T47D (cell line): Measurements from ENCODE around the gene PLCG1.
"Not testable (repeated sequence)": the region's sequence is repeated elsewhere in the genome, so short reads cannot be mapped to it uniquely, and the experiment has no call there.

ENCODE experiments used
- DNase-seq, 2 experiments: peaks; one replicate each; pipeline versions ENCODE4 v3.0.0 to v3.0.0-alpha.2; 2011 to 2012; ENCODE audit warnings: low read depth in 1 of 2, low spot score in 1 of 2
- JUND ChIP-seq: IDR thresholded peaks from 2 replicates; pipeline ENCODE4 v1.6.1; 2012; ENCODE audit warnings: low read depth
- in situ Hi-C: cut with HindIII; loops from 2 replicates; pipeline ENCODE4 v1.10.0; 2016; ENCODE audit warnings: low sequenced_read_pairs, low pct_unique_long_range_greater_than_20kb

PLCG1 gene

DNA sequence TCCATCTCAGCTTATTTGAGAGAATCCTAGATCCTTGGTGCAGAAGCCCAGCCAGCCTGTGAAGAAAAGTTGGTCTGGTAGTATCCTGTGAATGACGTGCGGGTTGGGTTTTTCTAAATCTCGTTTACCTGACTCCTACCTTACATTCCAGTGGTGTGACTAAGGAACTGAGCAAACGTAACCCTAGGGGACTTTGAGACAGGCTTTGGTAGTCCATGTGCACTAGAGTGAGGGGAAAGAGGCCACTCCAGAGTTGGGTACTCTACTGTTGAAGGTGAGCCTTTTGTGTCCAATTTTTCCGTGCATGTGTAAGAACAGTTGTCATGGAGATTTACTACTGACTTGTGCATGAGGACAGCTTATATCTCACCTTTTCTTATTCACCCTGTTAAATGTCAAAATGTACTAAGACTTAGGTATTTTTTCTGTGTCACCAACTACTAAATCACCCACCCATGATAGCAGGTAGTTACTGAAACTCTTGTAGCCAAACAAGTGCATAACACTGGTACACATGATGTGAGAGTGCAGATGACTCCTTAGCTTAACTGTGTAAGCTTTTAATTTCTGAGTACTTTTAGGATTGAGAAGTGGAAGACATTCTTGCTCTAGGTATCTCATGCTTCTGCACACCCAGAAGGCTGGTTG lies 26.3 kb upstream of the PLCG1 start:
- peak in 1 of 2 experiments; percentile 63 for DNase-seq
- in situ Hi-C loops, result no loop called here

DNA sequence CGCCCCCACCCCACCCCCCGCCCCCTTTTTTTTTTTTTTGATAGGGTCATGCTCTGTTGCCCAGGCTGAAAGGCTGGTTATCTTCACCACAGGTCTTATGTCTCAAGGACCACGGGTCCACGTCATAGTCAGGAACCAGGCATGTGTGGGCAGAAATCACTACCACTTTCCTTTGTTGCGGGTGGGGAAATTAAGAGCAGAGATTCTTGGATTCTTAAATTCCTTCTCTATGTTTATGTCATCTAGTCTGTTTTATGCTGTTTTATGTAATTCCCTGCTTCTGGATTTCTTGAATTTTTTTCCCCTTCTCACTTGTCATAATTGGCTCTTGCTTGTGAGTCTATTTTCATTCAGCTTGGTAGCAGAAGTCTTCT lies 25.8 kb upstream of the PLCG1 start:
- TF ChIP-seq JUND, result no peak
- no peak for DNase-seq
- in situ Hi-C loops, result no loop called here

More for the DNA sequence above, 26.3 kb upstream of the PLCG1 start:
- TF ChIP-seq JUND, result no peak

DNA sequence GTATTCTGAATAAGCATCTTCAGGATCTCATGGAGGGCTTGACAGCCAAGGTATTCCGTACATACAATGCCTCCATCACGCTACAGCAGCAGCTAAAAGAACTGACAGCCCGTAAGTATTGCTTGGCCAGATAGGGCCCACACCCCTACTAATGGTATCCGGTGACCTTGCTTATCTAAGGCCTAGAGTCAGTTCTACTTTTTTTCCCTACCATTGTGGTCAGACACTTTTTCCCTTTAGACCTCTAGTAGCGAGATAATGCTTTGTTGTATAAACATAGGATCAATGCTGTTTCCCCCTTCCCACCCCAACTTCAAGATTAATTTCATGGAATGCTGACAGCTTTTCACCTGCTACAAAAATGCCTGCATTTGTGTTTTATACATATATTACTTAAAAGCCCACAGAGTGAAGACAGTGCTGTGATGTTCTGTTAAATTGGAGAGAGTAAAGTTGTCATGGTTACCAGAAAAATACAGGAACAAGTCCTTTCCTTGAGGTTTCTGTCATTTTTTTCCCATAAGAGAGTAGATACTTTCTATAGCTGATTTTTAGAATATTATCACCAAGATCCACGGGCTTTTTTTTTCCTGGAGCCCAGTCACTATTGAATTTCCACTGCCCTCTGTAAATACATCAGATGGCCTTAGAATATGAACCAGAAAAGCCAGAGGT lies 20.9 kb upstream of the PLCG1 start:
- DNase-seq, result no peak
- in situ Hi-C loops, result no loop called here
- TF ChIP-seq JUND, result no peak

DNA sequence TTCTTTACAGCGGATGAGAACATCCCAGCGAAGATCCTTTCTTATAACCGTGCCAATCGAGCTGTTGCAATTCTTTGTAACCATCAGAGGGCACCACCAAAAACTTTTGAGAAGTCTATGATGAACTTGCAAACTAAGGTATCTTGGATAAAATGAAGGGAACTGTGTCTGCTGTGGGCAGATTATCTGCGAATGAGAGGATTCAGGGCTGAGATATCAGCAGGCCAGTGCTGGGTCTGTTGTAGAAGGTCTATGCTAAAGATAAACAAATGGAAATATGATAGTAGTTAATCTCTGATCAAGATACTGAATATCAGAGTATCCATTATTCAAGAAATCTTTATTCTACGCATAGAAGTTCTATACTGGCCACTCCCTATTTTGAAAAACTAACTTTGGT lies 19.2 kb upstream of the PLCG1 start:
- in situ Hi-C loops, result not testable (repeated sequence)

DNA sequence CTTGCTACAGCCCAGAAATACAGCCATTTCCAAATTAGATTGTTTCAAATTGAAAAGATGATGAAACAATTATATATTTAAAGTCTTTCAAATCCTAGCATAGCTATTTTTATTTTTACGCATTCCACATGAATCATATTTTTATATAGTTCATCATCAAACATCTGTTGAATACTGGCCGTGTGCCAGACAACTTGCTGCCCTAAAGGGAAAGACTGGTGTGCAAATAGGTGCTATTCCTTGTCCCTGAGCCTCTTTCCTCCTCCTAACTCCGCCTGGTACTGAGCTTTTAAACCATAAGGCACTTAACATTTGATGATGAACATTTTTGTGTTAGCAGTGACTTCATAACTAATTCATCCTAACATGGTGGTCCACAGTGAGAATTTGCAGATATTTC lies 18.7 kb upstream of the PLCG1 start:
- TF ChIP-seq JUND, result no peak
- in situ Hi-C loops, result no loop called here
- DNase-seq, result no peak

More for the DNA sequence above, 19.2 kb upstream of the PLCG1 start:
- DNase-seq, result not testable (repeated sequence)

DNA sequence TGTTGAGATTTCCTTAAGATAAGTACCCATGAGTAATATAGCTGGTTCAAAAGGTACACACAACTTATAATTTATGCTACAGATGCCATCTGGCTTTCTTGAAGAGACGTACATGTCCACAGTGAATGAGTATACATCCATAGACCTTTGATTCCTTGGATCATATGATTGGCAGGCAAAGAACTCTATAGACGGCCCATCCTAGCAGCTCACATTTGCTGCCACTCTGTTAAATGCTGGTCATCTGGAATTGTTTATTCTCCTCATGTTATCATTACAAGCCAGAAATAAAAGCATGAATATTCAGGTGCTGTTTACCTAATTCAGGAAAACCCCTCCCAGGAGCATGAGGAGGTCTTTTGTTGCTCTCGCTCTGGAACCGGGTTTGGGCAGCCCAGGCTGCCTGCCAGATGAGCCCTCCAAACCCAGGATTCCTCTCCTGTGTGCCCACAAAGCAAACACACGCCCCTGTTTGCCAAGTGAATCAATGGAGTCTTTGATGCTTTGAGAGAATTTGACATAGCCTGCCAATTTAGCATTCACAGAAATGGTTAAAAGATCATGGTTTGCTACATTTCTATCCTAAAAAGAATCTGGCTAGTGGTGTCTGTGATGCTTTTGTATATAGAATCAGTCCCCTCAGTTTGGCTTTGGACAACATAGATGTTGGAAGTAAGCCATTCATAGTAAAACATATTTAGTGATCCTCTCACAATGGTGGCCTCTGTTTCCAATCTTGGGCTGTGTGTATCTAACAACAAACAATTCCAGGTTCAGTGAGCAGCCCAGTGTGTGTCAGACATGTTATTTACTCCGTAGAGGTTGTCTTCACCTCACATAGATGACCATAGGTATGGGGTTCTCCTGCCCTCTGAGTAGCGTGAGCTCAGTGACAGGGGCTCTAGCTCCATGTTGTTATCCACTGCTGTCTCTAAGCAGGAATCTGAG lies 17.5 kb upstream of the PLCG1 start:
- in situ Hi-C loops, result no loop called here
- no peak for DNase-seq
- no peak for TF ChIP-seq JUND

DNA sequence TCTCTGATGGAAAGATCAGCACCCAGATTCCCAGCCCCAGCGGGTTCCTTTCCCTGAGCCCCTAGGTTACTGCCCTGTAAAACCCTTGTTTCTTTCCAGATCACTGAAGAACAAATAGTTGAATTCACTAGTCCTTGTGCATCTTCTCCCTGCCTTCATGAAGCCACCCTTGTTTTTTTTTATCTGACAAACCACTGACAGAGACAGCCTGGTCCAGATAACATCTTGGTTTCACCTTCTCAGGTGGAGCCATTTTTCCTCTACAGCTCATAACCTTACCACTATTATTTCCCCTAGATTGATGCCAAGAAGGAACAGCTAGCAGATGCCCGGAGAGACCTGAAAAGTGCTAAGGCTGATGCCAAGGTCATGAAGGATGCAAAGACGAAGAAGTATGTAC lies 15.9 kb upstream of the PLCG1 start:
- no peak for DNase-seq
- in situ Hi-C loops, result no loop called here
- TF ChIP-seq JUND, result no peak

DNA sequence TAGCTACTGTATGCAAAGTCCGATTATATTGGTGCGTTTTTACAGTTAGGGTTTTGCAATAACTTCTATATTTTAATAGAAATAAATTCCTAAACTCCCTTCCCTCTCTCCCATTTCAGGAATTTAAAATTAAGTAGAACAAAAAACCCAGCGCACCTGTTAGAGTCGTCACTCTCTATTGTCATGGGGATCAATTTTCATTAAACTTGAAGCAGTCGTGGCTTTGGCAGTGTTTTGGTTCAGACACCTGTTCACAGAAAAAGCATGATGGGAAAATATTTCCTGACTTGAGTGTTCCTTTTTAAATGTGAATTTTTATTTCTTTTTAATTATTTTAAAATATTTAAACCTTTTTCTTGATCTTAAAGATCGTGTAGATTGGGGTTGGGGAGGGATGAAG lies 13.7 kb upstream of the PLCG1 start:
- no peak for TF ChIP-seq JUND

DNA sequence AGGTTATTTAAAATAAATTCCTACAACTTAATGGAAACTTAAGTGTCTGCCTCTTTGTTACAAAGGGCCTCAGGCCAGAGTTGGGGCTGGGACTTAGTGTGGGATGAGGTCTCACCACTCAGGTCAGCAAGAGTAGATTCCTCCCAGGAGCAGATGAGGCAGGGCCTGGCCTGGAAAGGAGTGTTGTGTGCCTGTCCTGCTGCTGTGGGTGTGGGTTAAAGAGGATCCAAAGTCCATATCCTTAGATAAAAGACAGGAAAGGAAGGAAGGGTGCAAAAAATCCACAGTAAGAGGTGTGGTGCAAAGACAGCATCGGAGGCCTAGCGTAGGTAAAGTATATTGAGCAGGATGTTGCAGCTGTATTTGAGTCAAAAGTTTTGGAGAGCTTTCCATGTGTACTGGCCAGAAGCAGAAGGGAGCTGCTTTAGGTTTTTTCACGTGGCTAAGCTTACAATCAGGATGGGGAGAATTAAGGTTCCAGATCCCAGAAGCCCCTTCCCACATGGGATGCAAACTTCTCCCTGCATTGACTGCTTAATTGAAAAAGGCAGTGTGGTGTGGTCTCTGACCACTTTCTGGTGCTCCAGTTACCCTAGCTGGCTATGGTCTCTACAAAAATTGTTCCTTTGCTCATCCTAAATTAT lies 12.8 kb upstream of the PLCG1 start:
- DNase-seq, result no peak
- in situ Hi-C loops, result no loop called here
- TF ChIP-seq JUND, result no peak

More for the DNA sequence above, 13.7 kb upstream of the PLCG1 start:
- DNase-seq, result no peak
- in situ Hi-C loops, result no loop called here

DNA sequence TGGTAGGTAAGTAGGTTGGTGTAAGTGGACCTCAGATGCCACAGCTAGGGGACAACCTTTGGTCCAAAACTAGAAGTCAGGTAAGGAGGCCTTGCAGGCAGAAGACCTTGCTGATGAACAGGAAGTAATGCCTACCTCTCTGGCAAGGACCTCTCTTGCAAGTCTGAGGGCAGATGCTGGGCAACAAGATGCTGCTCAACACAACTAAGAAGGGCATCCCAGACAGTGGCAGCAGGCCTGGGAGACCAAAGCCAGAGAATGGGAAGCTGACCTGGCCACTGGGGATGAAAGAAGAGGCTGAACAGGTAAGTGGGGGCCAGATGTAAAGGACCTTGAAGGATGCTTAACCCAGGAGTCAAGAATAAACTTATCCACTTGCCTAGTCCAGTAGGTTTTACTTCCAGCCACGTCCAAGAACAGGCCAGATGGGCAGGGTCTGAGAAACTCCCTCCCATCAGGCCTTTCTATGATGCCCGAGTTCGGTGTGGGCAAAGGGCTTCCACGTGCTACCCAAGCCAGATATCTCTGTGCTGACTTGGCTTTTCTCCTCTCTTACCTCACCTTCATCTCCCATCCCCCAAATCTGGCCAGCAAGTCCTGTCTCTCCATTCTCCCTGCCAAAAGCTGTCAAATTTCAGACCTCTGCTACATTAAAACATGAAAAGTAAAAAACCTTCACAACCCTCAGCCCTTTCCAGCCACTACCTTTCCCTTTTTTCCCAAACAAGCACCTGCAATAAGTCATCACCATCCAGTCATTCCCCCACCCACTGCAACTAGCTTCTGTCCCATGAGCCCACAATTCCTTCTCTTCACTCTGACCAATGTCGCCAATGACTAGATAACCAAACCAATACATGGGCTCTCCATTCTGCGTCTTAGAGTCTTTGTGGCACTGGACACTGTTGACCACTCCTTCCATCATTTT lies 11.5 kb upstream of the PLCG1 start:
- in situ Hi-C loops, result no loop called here
- no peak for TF ChIP-seq JUND
- no peak for DNase-seq

DNA sequence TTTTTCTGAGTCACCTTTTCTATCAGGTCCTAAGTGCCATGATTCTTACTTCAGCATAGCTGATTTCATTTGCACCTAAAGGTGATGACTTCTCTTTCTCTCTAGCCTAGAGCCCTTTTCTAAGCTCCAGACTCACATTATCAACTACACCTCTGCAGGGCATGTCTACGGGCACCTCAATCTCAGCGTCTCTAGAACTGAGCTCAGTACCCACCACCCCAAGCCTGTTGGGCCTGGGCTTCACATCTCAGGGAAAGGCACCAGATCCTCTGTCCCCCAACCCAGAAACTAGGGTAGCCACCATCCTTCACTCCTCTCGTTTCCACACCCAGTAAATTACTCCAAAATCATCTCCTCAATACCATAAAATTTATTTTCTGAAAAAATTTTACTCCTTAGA lies 10.6 kb upstream of the PLCG1 start:
- no peak for TF ChIP-seq JUND
- DNase-seq, result no peak
- in situ Hi-C loops, result no loop called here

DNA sequence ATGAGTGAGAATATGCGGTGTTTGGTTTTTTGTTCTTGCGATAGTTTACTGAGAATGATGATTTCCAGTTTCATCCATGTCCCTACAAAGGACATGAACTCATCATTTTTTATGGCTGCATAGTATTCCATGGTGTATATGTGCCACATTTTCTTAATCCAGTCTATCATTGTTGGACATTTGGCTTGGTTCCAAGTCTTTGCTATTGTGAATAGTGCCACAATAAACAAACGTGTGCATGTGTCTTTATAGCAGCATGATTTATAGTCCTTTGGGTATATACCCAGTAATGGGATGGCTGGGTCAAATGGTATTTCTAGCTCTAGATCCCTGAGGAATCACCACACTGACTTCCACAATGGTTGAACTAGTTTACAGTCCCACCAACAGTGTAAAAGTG lies 9.0 kb upstream of the PLCG1 start:
- DNase-seq, in situ Hi-C loops: not testable (repeated sequence)
